Activated CD4-positive, alpha-beta T cell treated with anti-CD3 and anti-CD28 coated beads, Interleukin-2, Interleukin-6, amounts not matched to agents 100 ng/mL and 50 ng/mL, durations not matched to agents 16 hours and 8 hours (primary cell): ENCODE measurements around the gene LRRC27.

Experiments
- DNase-seq: peaks from one replicate; pipeline ENCODE4 v3.0.0-alpha.2; 2020

LRRC27 gene

GRCh38 chr10:132339276-132339675, 7.3 kb downstream of the LRRC27 start:
- DNase-seq, result no peak

- DNase-seq, result no peak
Observed at GRCh38 chr10:132341017-132341416, 9.0 kb downstream of the LRRC27 start.

GRCh38 chr10:132341781-132342180, 9.8 kb downstream of the LRRC27 start:
- no peak for DNase-seq

- DNase-seq, result no peak
Observed at GRCh38 chr10:132342553-132342952, 10.6 kb downstream of the LRRC27 start.

- DNase-seq, result no peak
Observed at GRCh38 chr10:132344386-132344785, 12.4 kb downstream of the LRRC27 start.

GRCh38 chr10:132345345-132345744, 13.4 kb downstream of the LRRC27 start:
- no peak for DNase-seq

- no peak for DNase-seq
Observed at GRCh38 chr10:132346806-132347205, 14.8 kb downstream of the LRRC27 start.

- DNase-seq, result no peak
Observed at GRCh38 chr10:132347211-132347930, 15.4 kb downstream of the LRRC27 start.

GRCh38 chr10:132347931-132348267, 15.9 kb downstream of the LRRC27 start:
- no peak for DNase-seq

GRCh38 chr10:132349766-132350165, 17.8 kb downstream of the LRRC27 start:
- no peak for DNase-seq

GRCh38 chr10:132350391-132350790, 18.4 kb downstream of the LRRC27 start:
- no peak for DNase-seq

- no peak for DNase-seq
Observed at GRCh38 chr10:132350946-132351345, 19.0 kb downstream of the LRRC27 start.

- DNase-seq, result no peak
Observed at GRCh38 chr10:132351611-132352010, 19.6 kb downstream of the LRRC27 start.

- peak; percentile 79 for DNase-seq
Observed at GRCh38 chr10:132352462-132353308, 20.7 kb downstream of the LRRC27 start.

- no peak for DNase-seq
Observed at GRCh38 chr10:132353456-132354355, 21.7 kb downstream of the LRRC27 start.

- DNase-seq, result no peak
Observed at GRCh38 chr10:132354356-132355094, 22.5 kb downstream of the LRRC27 start.

- DNase-seq, result no peak
Observed at GRCh38 chr10:132355297-132355696, 23.3 kb downstream of the LRRC27 start.

GRCh38 chr10:132355754-132356153, 23.8 kb downstream of the LRRC27 start:
- no peak for DNase-seq

- DNase-seq, result no peak
Observed at GRCh38 chr10:132356621-132357195, 24.7 kb downstream of the LRRC27 start.

GRCh38 chr10:132357286-132358058, 25.5 kb downstream of the LRRC27 start:
- no peak for DNase-seq

GRCh38 chr10:132359305-132360040, 27.5 kb downstream of the LRRC27 start:
- no peak for DNase-seq
